HCT116 (cell line): ENCODE data around the gene CUBN. TPM values are rescaled to one million over a fixed set of nuclear protein-coding genes. Genes with fewer than 3 reads are reported as not detected.

ENCODE experiments used
- ATAC-seq: fragments of 200-7000 bp; cut with Tn5 transposase; 2 replicates; pipeline ENCODE4 v1.9.1; 2020; ENCODE audit warnings: mild to moderate bottlenecking, moderate library complexity
- BruUV-seq: library from RNA; stranded (reverse); fragments of 400-500 nt; replicated peaks from 2 replicates; lab custom pipeline; 2021; lab: Mats Ljungman, UMichigan
- CTCF ChIA-PET: fragments of 300-600 bp; sonication (Branson Sonifier 250); formaldehyde crosslinking; loops from one replicate; lab custom pipeline; 2021; ENCODE audit warnings: antibody characterized with exemption; lab: Charles Lee
- POLR2A ChIA-PET: fragments of 300-600, 350-600 bp; sonication (Branson Sonifier 250); formaldehyde crosslinking; loops from one replicate; lab custom pipeline; 2021; ENCODE audit warnings: antibody characterized with exemption; lab: Charles Lee
- RAD21 ChIA-PET, 2 experiments: fragments of 300-600 bp; sonication (Branson Sonifier 250); formaldehyde crosslinking; loops; one replicate each; lab custom pipeline; 2023; ENCODE audit warnings: low total read pairs in 2 of 2; ENCODE audit not compliant: uncharacterized antibody in 2 of 2, unreplicated experiment in 2 of 2, low non-redundant PET in 1 of 2; lab: Charles Lee
- DNase-seq: peaks from one replicate; pipeline ENCODE4 v3.0.0-alpha.2; 2010; ENCODE audit warnings: low read depth, low spot score
- H2AFZ ChIP-seq: fragments of 200-600 bp; shearing (Covaris generic), sonication (generic); 2 replicates; pipeline ENCODE4 v1.6.1; 2017; ENCODE audit warnings: low read depth, mixed run types, mixed read lengths, antibody characterized with exemption, low read length; ENCODE audit not compliant: poor library complexity, severe bottlenecking
- H3K27ac ChIP-seq: 2 replicates; pipeline ENCODE4 v1.5.1; 2012; ENCODE audit warnings: low read depth, low read length
- H3K27me3 ChIP-seq: fragments of 200-600 bp; sonication (generic); 2 replicates; pipeline ENCODE4 v1.6.1; 2016; ENCODE audit warnings: mixed run types, low read length, mixed read lengths; ENCODE audit not compliant: insufficient read depth
- H3K36me3 ChIP-seq, 2 experiments: fragments of 200-500 bp in 1 of 2; fragments of 200-600 bp in 1 of 2; sonication (Bioruptor generic) in 1 of 2; sonication (generic) in 1 of 2; 2 replicates each; pipeline versions ENCODE4 v1.5.1 to v1.6.1; 2014 to 2016; ENCODE audit warnings: low read length in 2 of 2, inconsistent platforms in 1 of 2, mixed read lengths in 1 of 2, mixed run types in 1 of 2; ENCODE audit not compliant: insufficient read depth in 2 of 2, control insufficient read depth in 1 of 2
- H3K4me1 ChIP-seq, 2 experiments: fragments of 200-600 bp in 1 of 2; sonication (generic) in 1 of 2; 2 replicates each; pipeline versions ENCODE4 v1.5.1 to v1.6.1; 2012 to 2017; ENCODE audit warnings: low read length in 2 of 2, inconsistent platforms in 1 of 2, mild to moderate bottlenecking in 1 of 2, mixed read lengths in 1 of 2, mixed run types in 1 of 2, moderate library complexity in 1 of 2; ENCODE audit not compliant: insufficient read depth in 2 of 2, control insufficient read depth in 1 of 2
- H3K4me2 ChIP-seq: fragments of 200-600 bp; sonication (generic); 2 replicates; pipeline ENCODE4 v1.6.1; 2017; ENCODE audit warnings: mixed run types, low read length, mixed read lengths
- H3K4me3 ChIP-seq, 2 experiments: fragments of 200-600 bp in 1 of 2; sonication (generic) in 1 of 2; replicated peaks in 1 of 2; 2 replicates each; pipeline ENCODE4 v1.5.1; 2011 to 2016; ENCODE audit warnings: low read length in 2 of 2, control low read depth in 1 of 2, low read depth in 1 of 2, mild to moderate bottlenecking in 1 of 2, mixed read lengths in 1 of 2, mixed run types in 1 of 2
- H3K79me2 ChIP-seq: fragments of 200-600 bp; sonication (generic); 2 replicates; pipeline ENCODE4 v1.6.1; 2017; ENCODE audit warnings: mild to moderate bottlenecking, mixed run types, low read length, moderate library complexity, mixed read lengths; ENCODE audit not compliant: insufficient read depth
- H3K9ac ChIP-seq: fragments of 200-600 bp; sonication (generic); 2 replicates; pipeline ENCODE4 v1.6.1; 2016; ENCODE audit warnings: low read length, mixed read lengths
- H3K9me2 ChIP-seq: fragments of 200-600 bp; sonication (generic), shearing (Covaris generic); 2 replicates; pipeline ENCODE4 v1.6.1; 2017; ENCODE audit warnings: mixed run types, mild to moderate bottlenecking, moderate library complexity; ENCODE audit not compliant: insufficient read depth
- H3K9me3 ChIP-seq, 2 experiments: fragments of 200-500 bp in 1 of 2; fragments of 200-600 bp in 1 of 2; sonication (Bioruptor generic) in 1 of 2; sonication (generic) in 1 of 2; 2 replicates each; pipeline ENCODE4 v1.6.1; 2014 to 2017; ENCODE audit warnings: low read length in 2 of 2, mixed read lengths in 2 of 2, inconsistent platforms in 1 of 2, low read depth in 1 of 2, mild to moderate bottlenecking in 1 of 2, mixed run types in 1 of 2, moderate library complexity in 1 of 2; ENCODE audit not compliant: control insufficient read depth in 1 of 2, insufficient read depth in 1 of 2
- H4K20me1 ChIP-seq: fragments of 200-600 bp; sonication (generic), shearing (Covaris generic); 2 replicates; pipeline ENCODE4 v1.6.1; 2017; ENCODE audit warnings: mixed run types, mild to moderate bottlenecking, moderate library complexity; ENCODE audit not compliant: insufficient read depth
- CBX3 ChIP-seq: IDR thresholded peaks from 2 replicates; pipeline ENCODE4 v1.6.1; 2012; ENCODE audit warnings: low read depth
- EGR1 ChIP-seq: IDR thresholded peaks from 2 replicates; pipeline ENCODE4 v1.6.1; 2012; ENCODE audit warnings: low read depth
- ELF1 ChIP-seq: IDR thresholded peaks from 2 replicates; pipeline ENCODE4 v1.6.1; 2012; ENCODE audit warnings: low read depth, borderline replicate concordance
- EZH2phosphoT487 ChIP-seq: fragments of 200-600 bp; IDR thresholded peaks from 2 replicates; pipeline ENCODE4 v1.6.1; 2018; ENCODE audit warnings: antibody characterized with exemption, borderline replicate concordance
- FOSL1 ChIP-seq: IDR thresholded peaks from 2 replicates; pipeline ENCODE4 v1.6.1; 2012; ENCODE audit warnings: low read depth
- JUND ChIP-seq: IDR thresholded peaks from 2 replicates; pipeline ENCODE4 v1.6.1; 2012
- POLR2AphosphoS5 ChIP-seq: IDR thresholded peaks from 2 replicates; pipeline ENCODE4 v1.6.1; 2011; ENCODE audit warnings: mild to moderate bottlenecking, low read depth, low read length, moderate library complexity
- RAD21 ChIP-seq: IDR thresholded peaks from 2 replicates; pipeline ENCODE4 v1.6.1; 2012; ENCODE audit warnings: low read depth, mild to moderate bottlenecking
- SRF ChIP-seq: IDR thresholded peaks from 2 replicates; pipeline ENCODE4 v1.6.1; 2012; ENCODE audit warnings: low read depth
- TCF7L2 ChIP-seq: IDR thresholded peaks from 2 replicates; pipeline ENCODE4 v1.7.0; 2011; ENCODE audit warnings: borderline replicate concordance, inconsistent platforms; ENCODE audit not compliant: insufficient read depth, insufficient read length; ENCODE audit errors: extremely low read depth
- YY1 ChIP-seq: IDR thresholded peaks from 2 replicates; pipeline ENCODE4 v1.6.1; 2011; ENCODE audit warnings: low read length, low read depth, moderate library complexity, mild to moderate bottlenecking; ENCODE audit not compliant: insufficient replicate concordance; ENCODE audit errors: extremely low read depth
- ZFX ChIP-seq: fragments of 450-650 bp; IDR thresholded peaks from 2 replicates; pipeline ENCODE4 v1.6.1; 2017
- ZNF274 ChIP-seq: fragments of 200-500 bp; sonication (Bioruptor generic); IDR thresholded peaks from 2 replicates; pipeline ENCODE4 v1.6.1; 2014; ENCODE audit warnings: mild to moderate bottlenecking, low read depth, low read length, inconsistent platforms
- intact Hi-C: fragments of 100-400 bp; cut with micrococcal nuclease; formaldehyde crosslinking; loops from 2 replicates; pipeline ENCODE4 v1.10.0; 2022
- total RNA-seq: library from RNA; stranded (reverse); gene quantifications from one replicate; pipeline ENCODE4 v1.2.1, GENCODE V29; 2021; ENCODE audit not compliant: unreplicated experiment
- TF ChIP-seq, protein P1 (sequence below): IDR thresholded peaks from 2 replicates; pipeline ENCODE4 v1.6.1; 2011; ENCODE audit warnings: mild to moderate bottlenecking, low read length, moderate library complexity; ENCODE audit not compliant: insufficient replicate concordance; ENCODE audit errors: extremely low read depth
- TF ChIP-seq, protein P2 (sequence below): IDR thresholded peaks from 2 replicates; pipeline ENCODE4 v1.6.1; 2012; ENCODE audit warnings: low read depth
- TF ChIP-seq, protein P3 (sequence below): IDR thresholded peaks from 2 replicates; pipeline ENCODE4 v1.6.1; 2012
- TF ChIP-seq, protein P4 (sequence below), 3 experiments: fragments of 200-600 bp in 1 of 3; sonication (generic) in 1 of 3; IDR thresholded peaks in 2 of 3; conservative IDR thresholded peaks in 1 of 3; 2 replicates each; pipeline ENCODE4 v1.5.1; 2012 to 2017; ENCODE audit warnings: low read depth in 2 of 3, low read length in 2 of 3, antibody characterized with exemption in 1 of 3, borderline replicate concordance in 1 of 3, control low read depth in 1 of 3, mild to moderate bottlenecking in 1 of 3, mixed read lengths in 1 of 3, mixed run types in 1 of 3, moderate library complexity in 1 of 3; ENCODE audit not compliant: insufficient read depth in 1 of 3

The CUBN gene
- total RNA-seq, 1 experiment from 2014 or later: 1.2 TPM

DNA sequence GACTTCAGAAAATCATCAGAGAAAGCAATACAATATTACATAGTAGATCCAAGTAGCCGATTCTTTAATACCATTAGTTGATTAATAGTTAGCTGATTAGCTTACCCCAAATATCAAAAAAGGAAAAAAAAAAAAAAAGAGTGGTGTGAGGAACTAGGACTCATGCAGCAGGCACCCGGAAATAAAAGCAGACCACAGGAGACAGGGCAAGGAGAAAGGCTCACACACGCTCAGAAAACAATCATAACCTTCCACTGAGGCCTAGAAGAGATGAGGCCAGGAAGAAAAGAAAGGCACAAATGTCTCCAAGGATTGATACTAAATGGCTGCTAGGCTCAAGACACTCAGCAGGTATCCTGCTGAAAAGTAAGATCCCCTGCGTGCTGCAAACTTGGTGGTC is 45.9 kb upstream of the CUBN start:
- ChIA-PET RAD21 (no interaction called here), POLR2A (interaction anchor here (1.2 kb wide), 1 partner anchor 284 kb away, joined by 3 read pairs; no protein-coding TSS in a partner anchor)
- Histone ChIP-seq H3K9me2 (no peaks in the 10 kb centered on the region), H2AFZ (no peak overlapping the region), H4K20me1 (no peaks in the 10 kb centered on the region)
- intact Hi-C loops: no loop called here
- TF ChIP-seq JUND (no peak), POLR2AphosphoS5 (no peak), ZFX (no peak), RAD21 (no peak), CBX3 (no peak), ZNF274 (no peak), TCF7L2 (no peak), FOSL1 (no peak), ELF1 (no peak), SRF (no peak), EZH2phosphoT487 (no peak), YY1 (no peak), EGR1 (no peak)
- TF ChIP-seq, protein P1, sequence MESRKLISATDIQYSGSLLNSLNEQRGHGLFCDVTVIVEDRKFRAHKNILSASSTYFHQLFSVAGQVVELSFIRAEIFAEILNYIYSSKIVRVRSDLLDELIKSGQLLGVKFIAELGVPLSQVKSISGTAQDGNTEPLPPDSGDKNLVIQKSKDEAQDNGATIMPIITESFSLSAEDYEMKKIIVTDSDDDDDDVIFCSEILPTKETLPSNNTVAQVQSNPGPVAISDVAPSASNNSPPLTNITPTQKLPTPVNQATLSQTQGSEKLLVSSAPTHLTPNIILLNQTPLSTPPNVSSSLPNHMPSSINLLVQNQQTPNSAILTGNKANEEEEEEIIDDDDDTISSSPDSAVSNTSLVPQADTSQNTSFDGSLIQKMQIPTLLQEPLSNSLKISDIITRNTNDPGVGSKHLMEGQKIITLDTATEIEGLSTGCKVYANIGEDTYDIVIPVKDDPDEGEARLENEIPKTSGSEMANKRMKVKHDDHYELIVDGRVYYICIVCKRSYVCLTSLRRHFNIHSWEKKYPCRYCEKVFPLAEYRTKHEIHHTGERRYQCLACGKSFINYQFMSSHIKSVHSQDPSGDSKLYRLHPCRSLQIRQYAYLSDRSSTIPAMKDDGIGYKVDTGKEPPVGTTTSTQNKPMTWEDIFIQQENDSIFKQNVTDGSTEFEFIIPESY: no peak
- TF ChIP-seq, protein P2, sequence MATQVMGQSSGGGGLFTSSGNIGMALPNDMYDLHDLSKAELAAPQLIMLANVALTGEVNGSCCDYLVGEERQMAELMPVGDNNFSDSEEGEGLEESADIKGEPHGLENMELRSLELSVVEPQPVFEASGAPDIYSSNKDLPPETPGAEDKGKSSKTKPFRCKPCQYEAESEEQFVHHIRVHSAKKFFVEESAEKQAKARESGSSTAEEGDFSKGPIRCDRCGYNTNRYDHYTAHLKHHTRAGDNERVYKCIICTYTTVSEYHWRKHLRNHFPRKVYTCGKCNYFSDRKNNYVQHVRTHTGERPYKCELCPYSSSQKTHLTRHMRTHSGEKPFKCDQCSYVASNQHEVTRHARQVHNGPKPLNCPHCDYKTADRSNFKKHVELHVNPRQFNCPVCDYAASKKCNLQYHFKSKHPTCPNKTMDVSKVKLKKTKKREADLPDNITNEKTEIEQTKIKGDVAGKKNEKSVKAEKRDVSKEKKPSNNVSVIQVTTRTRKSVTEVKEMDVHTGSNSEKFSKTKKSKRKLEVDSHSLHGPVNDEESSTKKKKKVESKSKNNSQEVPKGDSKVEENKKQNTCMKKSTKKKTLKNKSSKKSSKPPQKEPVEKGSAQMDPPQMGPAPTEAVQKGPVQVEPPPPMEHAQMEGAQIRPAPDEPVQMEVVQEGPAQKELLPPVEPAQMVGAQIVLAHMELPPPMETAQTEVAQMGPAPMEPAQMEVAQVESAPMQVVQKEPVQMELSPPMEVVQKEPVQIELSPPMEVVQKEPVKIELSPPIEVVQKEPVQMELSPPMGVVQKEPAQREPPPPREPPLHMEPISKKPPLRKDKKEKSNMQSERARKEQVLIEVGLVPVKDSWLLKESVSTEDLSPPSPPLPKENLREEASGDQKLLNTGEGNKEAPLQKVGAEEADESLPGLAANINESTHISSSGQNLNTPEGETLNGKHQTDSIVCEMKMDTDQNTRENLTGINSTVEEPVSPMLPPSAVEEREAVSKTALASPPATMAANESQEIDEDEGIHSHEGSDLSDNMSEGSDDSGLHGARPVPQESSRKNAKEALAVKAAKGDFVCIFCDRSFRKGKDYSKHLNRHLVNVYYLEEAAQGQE: no peak
- TF ChIP-seq, protein P3, sequence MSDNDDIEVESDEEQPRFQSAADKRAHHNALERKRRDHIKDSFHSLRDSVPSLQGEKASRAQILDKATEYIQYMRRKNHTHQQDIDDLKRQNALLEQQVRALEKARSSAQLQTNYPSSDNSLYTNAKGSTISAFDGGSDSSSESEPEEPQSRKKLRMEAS: no peak
- TF ChIP-seq, protein P4, sequence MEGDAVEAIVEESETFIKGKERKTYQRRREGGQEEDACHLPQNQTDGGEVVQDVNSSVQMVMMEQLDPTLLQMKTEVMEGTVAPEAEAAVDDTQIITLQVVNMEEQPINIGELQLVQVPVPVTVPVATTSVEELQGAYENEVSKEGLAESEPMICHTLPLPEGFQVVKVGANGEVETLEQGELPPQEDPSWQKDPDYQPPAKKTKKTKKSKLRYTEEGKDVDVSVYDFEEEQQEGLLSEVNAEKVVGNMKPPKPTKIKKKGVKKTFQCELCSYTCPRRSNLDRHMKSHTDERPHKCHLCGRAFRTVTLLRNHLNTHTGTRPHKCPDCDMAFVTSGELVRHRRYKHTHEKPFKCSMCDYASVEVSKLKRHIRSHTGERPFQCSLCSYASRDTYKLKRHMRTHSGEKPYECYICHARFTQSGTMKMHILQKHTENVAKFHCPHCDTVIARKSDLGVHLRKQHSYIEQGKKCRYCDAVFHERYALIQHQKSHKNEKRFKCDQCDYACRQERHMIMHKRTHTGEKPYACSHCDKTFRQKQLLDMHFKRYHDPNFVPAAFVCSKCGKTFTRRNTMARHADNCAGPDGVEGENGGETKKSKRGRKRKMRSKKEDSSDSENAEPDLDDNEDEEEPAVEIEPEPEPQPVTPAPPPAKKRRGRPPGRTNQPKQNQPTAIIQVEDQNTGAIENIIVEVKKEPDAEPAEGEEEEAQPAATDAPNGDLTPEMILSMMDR (IDR thresholded peaks at IDR 0.05 in 2 of 3, conservative IDR thresholded peaks at IDR 0.05 in 1 of 3; ENCODE audit: borderline replicate concordance in 1 of 3, insufficient read depth in 1 of 3, low read depth in 2 of 3, low read length in 2 of 3): no peak
- TF ChIP-seq, all 23 proteins: peak for 0
- Histone ChIP-seq H3K27me3 (no peaks in the 10 kb centered on the region), H3K9ac (no peak overlapping the region), H3K36me3 (no peaks in the 10 kb centered on the region), H3K79me2 (no peaks in the 10 kb centered on the region), H3K9me3 (no peaks in the 10 kb centered on the region), H3K4me2 (no peak overlapping the region), H3K4me3 (no peak overlapping the region), H3K27ac (no peak overlapping the region), H3K4me1 (no peaks in the 10 kb centered on the region)
- ATAC-seq (no peak), DNase-seq (no peak)
- BruUV-seq: no TSS peak
- CTCF ChIA-PET: no interaction called here
